Activated naive CD8-positive, alpha-beta T cell (primary cell): Measurements from ENCODE around the gene TMEM174.

ENCODE experiments used
- H3K27ac Mint-ChIP-seq: one replicate; pipeline ENCODE4 v1.8.0; 2021; ENCODE audit warnings: mixed read lengths
- H3K27me3 Mint-ChIP-seq: one replicate; pipeline ENCODE4 v1.8.0; 2021; ENCODE audit warnings: mixed read lengths
- H3K36me3 Mint-ChIP-seq: one replicate; pipeline ENCODE4 v1.8.0; 2021; ENCODE audit warnings: mixed read lengths
- H3K4me1 Mint-ChIP-seq: one replicate; pipeline ENCODE4 v1.8.0; 2021; ENCODE audit warnings: low read depth, mixed read lengths
- H3K4me3 Mint-ChIP-seq: one replicate; pipeline ENCODE4 v1.8.0; 2021; ENCODE audit warnings: mild to moderate bottlenecking, mixed read lengths
- H3K9me3 Mint-ChIP-seq: one replicate; pipeline ENCODE4 v1.8.0; 2021; ENCODE audit warnings: low read depth, mixed read lengths

Gene TMEM174

GRCh38 chr5:73172951-73173350 is at the start of gene TMEM174:
TMEM174 (plus strand) TSS chr5:73173193; CDS start chr5:73173244, 51 bp downstream.
- Mint-ChIP-seq H3K27ac (no peak within 1 kb of the TSS), H3K36me3 (peaks cover 3% of the 10 kb centered on the region), H3K9me3 (peaks cover 3% of the 10 kb centered on the region), H3K4me3 (no peak within 1 kb of the TSS), H3K4me1 (no peaks in the 10 kb centered on the region), H3K27me3 (peaks cover 65% of the 10 kb centered on the region)

GRCh38 chr5:73125289-73125688 is 47.7 kb upstream of the TMEM174 start:
- Mint-ChIP-seq H3K36me3 (no peaks in the 10 kb centered on the region), H3K27ac (no peak overlapping the region), H3K4me1 (peaks cover 25% of the 10 kb centered on the region), H3K27me3 (peaks cover 38% of the 10 kb centered on the region), H3K9me3 (no peaks in the 10 kb centered on the region), H3K4me3 (no peak overlapping the region)

GRCh38 chr5:73126381-73126780 is 46.6 kb upstream of the TMEM174 start:
- H3K4me1 Mint-ChIP-seq = peaks cover 20% of the 10 kb centered on the region
- no peak overlapping the region for H3K4me3 Mint-ChIP-seq
- no peaks in the 10 kb centered on the region for H3K9me3 Mint-ChIP-seq
- no peaks in the 10 kb centered on the region for H3K36me3 Mint-ChIP-seq
- peaks cover 31% of the 10 kb centered on the region for H3K27me3 Mint-ChIP-seq
- H3K27ac Mint-ChIP-seq = no peak overlapping the region

- Mint-ChIP-seq H3K4me1 (peaks cover 18% of the 10 kb centered on the region), H3K27ac (no peak overlapping the region), H3K27me3 (peaks cover 26% of the 10 kb centered on the region), H3K4me3 (no peak overlapping the region), H3K9me3 (no peaks in the 10 kb centered on the region), H3K36me3 (no peaks in the 10 kb centered on the region)
These were observed 46.0 kb upstream of the TMEM174 start for GRCh38 chr5:73126957-73127356.

- Mint-ChIP-seq H3K4me1 (peaks cover 1% of the 10 kb centered on the region), H3K4me3 (no peak overlapping the region), H3K27ac (no peak overlapping the region), H3K9me3 (no peaks in the 10 kb centered on the region), H3K27me3 (peaks cover 26% of the 10 kb centered on the region), H3K36me3 (no peaks in the 10 kb centered on the region)
These were observed 43.9 kb upstream of the TMEM174 start for GRCh38 chr5:73129143-73129542.

GRCh38 chr5:73130811-73131210 is 42.2 kb upstream of the TMEM174 start:
- Mint-ChIP-seq H3K9me3 (no peaks in the 10 kb centered on the region), H3K4me1 (peaks cover 2% of the 10 kb centered on the region), H3K36me3 (no peaks in the 10 kb centered on the region), H3K4me3 (no peak overlapping the region), H3K27ac (no peak overlapping the region), H3K27me3 (peaks cover 25% of the 10 kb centered on the region)

GRCh38 chr5:73131711-73132425 is 41.1 kb upstream of the TMEM174 start:
- Mint-ChIP-seq H3K4me1 (peaks cover 2% of the 10 kb centered on the region), H3K27me3 (peaks cover 26% of the 10 kb centered on the region), H3K9me3 (no peaks in the 10 kb centered on the region), H3K4me3 (no peak overlapping the region), H3K27ac (no peak overlapping the region), H3K36me3 (no peaks in the 10 kb centered on the region)

- Mint-ChIP-seq H3K9me3 (no peaks in the 10 kb centered on the region), H3K36me3 (no peaks in the 10 kb centered on the region), H3K27ac (no peak overlapping the region), H3K4me1 (peaks cover 2% of the 10 kb centered on the region), H3K4me3 (no peak overlapping the region), H3K27me3 (peaks cover 34% of the 10 kb centered on the region)
These were observed 40.2 kb upstream of the TMEM174 start for GRCh38 chr5:73132759-73133158.

GRCh38 chr5:73135021-73135420 is 38.0 kb upstream of the TMEM174 start:
- Mint-ChIP-seq H3K27me3 (peaks cover 31% of the 10 kb centered on the region), H3K9me3 (no peaks in the 10 kb centered on the region), H3K27ac (no peak overlapping the region), H3K36me3 (no peaks in the 10 kb centered on the region), H3K4me1 (peaks cover 2% of the 10 kb centered on the region), H3K4me3 (no peak overlapping the region)

- Mint-ChIP-seq H3K9me3 (no peaks in the 10 kb centered on the region), H3K4me1 (peaks cover 2% of the 10 kb centered on the region), H3K36me3 (no peaks in the 10 kb centered on the region), H3K27ac (no peak overlapping the region), H3K27me3 (peaks cover 31% of the 10 kb centered on the region), H3K4me3 (no peak overlapping the region)
These were observed 37.5 kb upstream of the TMEM174 start for GRCh38 chr5:73135429-73136054.

- no peaks in the 10 kb centered on the region for H3K36me3 Mint-ChIP-seq
- peaks cover 33% of the 10 kb centered on the region for H3K27me3 Mint-ChIP-seq
- H3K27ac Mint-ChIP-seq = no peak overlapping the region
- H3K9me3 Mint-ChIP-seq = no peaks in the 10 kb centered on the region
- H3K4me3 Mint-ChIP-seq = no peak overlapping the region
- peaks cover 2% of the 10 kb centered on the region for H3K4me1 Mint-ChIP-seq
These were observed 36.9 kb upstream of the TMEM174 start for GRCh38 chr5:73136055-73136562.

- Mint-ChIP-seq H3K36me3 (no peaks in the 10 kb centered on the region), H3K4me3 (no peak overlapping the region), H3K9me3 (no peaks in the 10 kb centered on the region), H3K4me1 (peaks cover 2% of the 10 kb centered on the region), H3K27ac (no peak overlapping the region), H3K27me3 (peaks cover 40% of the 10 kb centered on the region)
These were observed 35.1 kb upstream of the TMEM174 start for GRCh38 chr5:73137563-73138530.

GRCh38 chr5:73139485-73139884 is 33.5 kb upstream of the TMEM174 start:
- peaks cover 2% of the 10 kb centered on the region for H3K4me1 Mint-ChIP-seq
- no peak overlapping the region for H3K4me3 Mint-ChIP-seq

GRCh38 chr5:73140801-73141200 is 32.2 kb upstream of the TMEM174 start:
- H3K4me1 Mint-ChIP-seq = no peaks in the 10 kb centered on the region
- H3K27me3 Mint-ChIP-seq = peaks cover 49% of the 10 kb centered on the region
- no peak overlapping the region for H3K27ac Mint-ChIP-seq
- peaks cover 2% of the 10 kb centered on the region for H3K36me3 Mint-ChIP-seq
- no peaks in the 10 kb centered on the region for H3K9me3 Mint-ChIP-seq
- H3K4me3 Mint-ChIP-seq = no peak overlapping the region

More at GRCh38 chr5:73139485-73139884, 33.5 kb upstream of the TMEM174 start:
- Mint-ChIP-seq H3K9me3 (no peaks in the 10 kb centered on the region), H3K27ac (no peak overlapping the region), H3K36me3 (no peaks in the 10 kb centered on the region), H3K27me3 (peaks cover 47% of the 10 kb centered on the region)

- H3K27ac Mint-ChIP-seq = no peak overlapping the region
- no peaks in the 10 kb centered on the region for H3K4me1 Mint-ChIP-seq
- peaks cover 52% of the 10 kb centered on the region for H3K27me3 Mint-ChIP-seq
- H3K9me3 Mint-ChIP-seq = no peaks in the 10 kb centered on the region
- H3K36me3 Mint-ChIP-seq = peaks cover 4% of the 10 kb centered on the region
- H3K4me3 Mint-ChIP-seq = no peak overlapping the region
These were observed 31.0 kb upstream of the TMEM174 start for GRCh38 chr5:73142035-73142434.
